ENCODE results near the gene RCAN1. TPM values are rescaled to one million over a fixed set of nuclear protein-coding genes. Genes with fewer than 3 reads are reported as not detected.

The RCAN1 gene
- total and polyA plus RNA-seq, 9 of the 15 experiments (the other 6 are each of a cell fraction or from before 2014, with no cell fraction given): 4.4 to 16.5 (median 12.3) TPM

DNA sequence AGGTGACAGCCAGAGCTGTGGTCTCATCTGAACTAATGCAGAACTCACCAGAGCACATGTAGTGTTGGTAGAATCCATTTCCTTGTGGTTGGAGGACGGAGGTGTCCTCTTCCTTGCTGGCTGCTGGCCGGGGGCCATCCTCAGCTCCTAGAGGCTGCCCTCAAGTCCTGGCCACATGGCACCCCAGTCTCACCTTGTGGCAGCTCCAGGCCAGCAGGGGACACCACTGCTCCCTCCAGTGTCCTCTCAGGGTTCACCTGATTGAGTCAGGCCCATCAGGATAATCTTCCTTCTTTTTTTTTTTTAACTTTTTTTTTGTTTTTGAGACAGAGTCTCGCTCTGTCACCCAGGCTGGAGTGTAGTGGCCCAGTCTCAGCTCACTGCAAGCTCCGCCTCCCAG is 105.8 kb downstream of the RCAN1 start:
- CTCF ChIA-PET (ENCODE audit: low intra/inter-chr PET ratio): interaction anchor here (0.8 to 2.7 kb wide), 4 partner anchors 74 to 121 kb away, joined by 3 to 18 read pairs (median 6); no protein-coding TSS in a partner anchor
- DNase-seq (ENCODE audit: extremely low read depth in 1 of 4, low spot score in 3 of 4): peak in 2 of 4 experiments; percentile 23 to 33
- WGBS (ENCODE audit: insufficient coverage, low coverage, missing lambda C conversion rate): 25% methylated on average over 4 of the region's 4 CpGs
- TF ChIP-seq NUFIP1 (IDR thresholded peaks at IDR 0.05; ENCODE audit: partially characterized antibody) (no peak), PRPF4 (IDR thresholded peaks at IDR 0.05; ENCODE audit: insufficient read depth, low read depth, low read length, poor library complexity, severe bottlenecking) (no peak), ZNF134 (CRISPR knock-in tag; conservative IDR thresholded peaks at IDR 0.05) (peak; percentile 94), ZNF507 (tag; conservative IDR thresholded peaks at IDR 0.05) (no peak), DPF2 (IDR thresholded peaks at IDR 0.05) (no peak), BCOR (IDR thresholded peaks at IDR 0.05) (no peak), TRIM24 (IDR thresholded peaks at IDR 0.05) (no peak), FIP1L1 (IDR thresholded peaks at IDR 0.05; ENCODE audit: low read depth, low read length, poor library complexity, severe bottlenecking) (no peak), PPARD (CRISPR knock-in tag; IDR thresholded peaks at IDR 0.05) (no peak), ZNF384 (IDR thresholded peaks at IDR 0.05; ENCODE audit: low read depth, low read length) (0 out of 2 replicates have a peak, but pooled peaks have one; percentile 31), CEBPG (CRISPR knock-in tag; IDR thresholded peaks at IDR 0.05) (no peak), CEBPG (tag; conservative IDR thresholded peaks at IDR 0.05 in 1 of 2, IDR thresholded peaks at IDR 0.05 in 1 of 2) (no peak), ZNF785 (CRISPR knock-in tag; IDR thresholded peaks at IDR 0.05) (no peak), MCM7 (IDR thresholded peaks at IDR 0.05) (no peak), ADNP (tag; IDR thresholded peaks at IDR 0.05) (no peak)
- TF ChIP-seq, protein P1, sequence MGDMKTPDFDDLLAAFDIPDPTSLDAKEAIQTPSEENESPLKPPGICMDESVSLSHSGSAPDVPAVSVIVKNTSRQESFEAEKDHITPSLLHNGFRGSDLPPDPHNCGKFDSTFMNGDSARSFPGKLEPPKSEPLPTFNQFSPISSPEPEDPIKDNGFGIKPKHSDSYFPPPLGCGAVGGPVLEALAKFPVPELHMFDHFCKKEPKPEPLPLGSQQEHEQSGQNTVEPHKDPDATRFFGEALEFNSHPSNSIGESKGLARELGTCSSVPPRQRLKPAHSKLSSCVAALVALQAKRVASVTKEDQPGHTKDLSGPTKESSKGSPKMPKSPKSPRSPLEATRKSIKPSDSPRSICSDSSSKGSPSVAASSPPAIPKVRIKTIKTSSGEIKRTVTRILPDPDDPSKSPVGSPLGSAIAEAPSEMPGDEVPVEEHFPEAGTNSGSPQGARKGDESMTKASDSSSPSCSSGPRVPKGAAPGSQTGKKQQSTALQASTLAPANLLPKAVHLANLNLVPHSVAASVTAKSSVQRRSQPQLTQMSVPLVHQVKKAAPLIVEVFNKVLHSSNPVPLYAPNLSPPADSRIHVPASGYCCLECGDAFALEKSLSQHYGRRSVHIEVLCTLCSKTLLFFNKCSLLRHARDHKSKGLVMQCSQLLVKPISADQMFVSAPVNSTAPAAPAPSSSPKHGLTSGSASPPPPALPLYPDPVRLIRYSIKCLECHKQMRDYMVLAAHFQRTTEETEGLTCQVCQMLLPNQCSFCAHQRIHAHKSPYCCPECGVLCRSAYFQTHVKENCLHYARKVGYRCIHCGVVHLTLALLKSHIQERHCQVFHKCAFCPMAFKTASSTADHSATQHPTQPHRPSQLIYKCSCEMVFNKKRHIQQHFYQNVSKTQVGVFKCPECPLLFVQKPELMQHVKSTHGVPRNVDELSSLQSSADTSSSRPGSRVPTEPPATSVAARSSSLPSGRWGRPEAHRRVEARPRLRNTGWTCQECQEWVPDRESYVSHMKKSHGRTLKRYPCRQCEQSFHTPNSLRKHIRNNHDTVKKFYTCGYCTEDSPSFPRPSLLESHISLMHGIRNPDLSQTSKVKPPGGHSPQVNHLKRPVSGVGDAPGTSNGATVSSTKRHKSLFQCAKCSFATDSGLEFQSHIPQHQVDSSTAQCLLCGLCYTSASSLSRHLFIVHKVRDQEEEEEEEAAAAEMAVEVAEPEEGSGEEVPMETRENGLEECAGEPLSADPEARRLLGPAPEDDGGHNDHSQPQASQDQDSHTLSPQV (IDR thresholded peaks at IDR 0.05): no peak
- TF ChIP-seq, protein P2, sequence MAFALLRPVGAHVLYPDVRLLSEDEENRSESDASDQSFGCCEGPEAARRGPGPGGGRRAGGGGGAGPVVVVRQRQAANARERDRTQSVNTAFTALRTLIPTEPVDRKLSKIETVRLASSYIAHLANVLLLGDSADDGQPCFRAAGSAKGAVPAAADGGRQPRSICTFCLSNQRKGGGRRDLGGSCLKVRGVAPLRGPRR (CRISPR knock-in tag; IDR thresholded peaks at IDR 0.05): no peak
- TF ChIP-seq, protein P3, sequence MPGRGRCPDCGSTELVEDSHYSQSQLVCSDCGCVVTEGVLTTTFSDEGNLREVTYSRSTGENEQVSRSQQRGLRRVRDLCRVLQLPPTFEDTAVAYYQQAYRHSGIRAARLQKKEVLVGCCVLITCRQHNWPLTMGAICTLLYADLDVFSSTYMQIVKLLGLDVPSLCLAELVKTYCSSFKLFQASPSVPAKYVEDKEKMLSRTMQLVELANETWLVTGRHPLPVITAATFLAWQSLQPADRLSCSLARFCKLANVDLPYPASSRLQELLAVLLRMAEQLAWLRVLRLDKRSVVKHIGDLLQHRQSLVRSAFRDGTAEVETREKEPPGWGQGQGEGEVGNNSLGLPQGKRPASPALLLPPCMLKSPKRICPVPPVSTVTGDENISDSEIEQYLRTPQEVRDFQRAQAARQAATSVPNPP (IDR thresholded peaks at IDR 0.05; ENCODE audit: borderline replicate concordance, insufficient read depth, insufficient read length): no peak
- TF ChIP-seq, protein P4, sequence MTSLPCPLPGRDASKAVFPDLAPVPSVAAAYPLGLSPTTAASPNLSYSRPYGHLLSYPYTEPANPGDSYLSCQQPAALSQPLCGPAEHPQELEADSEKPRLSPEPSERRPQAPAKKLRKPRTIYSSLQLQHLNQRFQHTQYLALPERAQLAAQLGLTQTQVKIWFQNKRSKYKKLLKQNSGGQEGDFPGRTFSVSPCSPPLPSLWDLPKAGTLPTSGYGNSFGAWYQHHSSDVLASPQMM (CRISPR knock-in tag; IDR thresholded peaks at IDR 0.05): no peak

More for the DNA sequence above, 105.8 kb downstream of the RCAN1 start:
- Histone ChIP-seq H2AFZ (ENCODE audit: low read depth, low read length) (no peak overlapping the region), H3K9me1 (ENCODE audit: control insufficient read depth, insufficient read depth, low read length) (no peaks in the 10 kb centered on the region), H3K79me2 (ENCODE audit: control insufficient read depth, insufficient read depth, low read length) (no peaks in the 10 kb centered on the region), H3K9ac (ENCODE audit: insufficient read depth in 1 of 2, low read depth in 2 of 2, low read length in 2 of 2) (no peak overlapping the region), H3K27ac (ENCODE audit: extremely low read depth, low read depth, low read length) (no peak overlapping the region), H3K4me2 (ENCODE audit: insufficient read depth, low read length) (no peak overlapping the region), H3K27me3 (ENCODE audit: control insufficient read depth in 2 of 2, insufficient read depth in 2 of 2, low read length in 2 of 2) (peaks cover 17 to 21% of the 10 kb centered on the region in 2 experiments; a peak in 4 of 5 replicates), H4K20me1 (replicated peaks; ENCODE audit: control insufficient read depth, insufficient read depth, low read length) (no peaks in the 10 kb centered on the region), H3K4me1 (replicated peaks in 1 of 2; ENCODE audit: control insufficient read depth in 2 of 2, insufficient read depth in 2 of 2, low read length in 2 of 2) (0 out of 5 replicates have a peak, but pooled peaks cover 0 to 3% of the 10 kb centered on the region in 2 experiments), H3K36me3 (ENCODE audit: control insufficient read depth, insufficient read depth, low read length) (no peaks in the 10 kb centered on the region), H3K4me3 (no peak overlapping the region), H3K9me3 (replicated peaks; ENCODE audit: control insufficient read depth, insufficient read depth, low read depth, low read length) (no peaks in the 10 kb centered on the region)
- BruUV-seq (replicated peaks): no TSS peak
- in situ Hi-C loops (cut with MboI) (no loop called here), intact Hi-C loops (cut with micrococcal nuclease) (no loop called here)
- FAIRE-seq (peak; percentile 74), ATAC-seq (peak; percentile 77)
- POLR2A ChIA-PET: interaction anchor here (0.6 kb wide), 1 partner anchor 83 kb away, joined by 3 read pairs; no protein-coding TSS in a partner anchor
